Skin epidermis (tissue), 12 donors: Measurements from ENCODE around the gene PIK3R5.
A peak's percentile ranks its signal among the peaks of the same experiment; 100 is the strongest.

ENCODE experiments used
- H3K27ac ChIP-seq, 21 experiments: fragments of 200-600 bp; sonication (generic) in 11 of 21; one replicate each; pipeline ENCODE4 v1.5.0; 2020; ENCODE audit warnings: mild to moderate bottlenecking in 3 of 21, inconsistent platforms in 2 of 21, moderate library complexity in 2 of 21
- H3K4me3 ChIP-seq, 7 experiments: fragments of 200-600 bp; sonication (generic) in 2 of 7; one replicate each; pipeline ENCODE4 v1.5.0; 2020; ENCODE audit warnings: inconsistent platforms in 2 of 7, mild to moderate bottlenecking in 2 of 7, moderate library complexity in 1 of 7

PIK3R5 gene

DNA sequence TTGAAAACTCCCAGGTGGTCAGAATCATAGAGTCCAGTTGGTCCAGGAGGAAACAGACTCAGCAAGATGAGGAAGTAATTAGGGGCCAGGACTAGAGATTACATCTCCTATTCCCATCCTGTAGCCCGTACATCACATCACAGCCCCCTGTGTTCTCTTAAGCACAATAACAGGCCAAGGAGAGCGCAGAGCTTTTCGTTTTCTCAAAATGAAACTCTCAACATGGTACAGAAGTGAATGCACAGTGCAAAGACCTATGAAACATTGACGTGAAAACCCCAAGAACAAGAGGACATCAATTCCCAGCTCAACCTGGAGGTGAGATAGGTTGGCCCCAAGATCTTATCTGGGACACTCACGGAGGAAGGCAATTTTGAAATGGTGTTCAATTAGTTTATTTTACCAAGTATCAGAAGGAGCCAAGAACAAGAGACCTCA is 9.0 kb downstream of the PIK3R5 start:
- peak overlapping the region in 6 of 21 experiments; percentile 19 to 80 (median 46) for H3K27ac ChIP-seq
- no peak overlapping the region for H3K4me3 ChIP-seq

DNA sequence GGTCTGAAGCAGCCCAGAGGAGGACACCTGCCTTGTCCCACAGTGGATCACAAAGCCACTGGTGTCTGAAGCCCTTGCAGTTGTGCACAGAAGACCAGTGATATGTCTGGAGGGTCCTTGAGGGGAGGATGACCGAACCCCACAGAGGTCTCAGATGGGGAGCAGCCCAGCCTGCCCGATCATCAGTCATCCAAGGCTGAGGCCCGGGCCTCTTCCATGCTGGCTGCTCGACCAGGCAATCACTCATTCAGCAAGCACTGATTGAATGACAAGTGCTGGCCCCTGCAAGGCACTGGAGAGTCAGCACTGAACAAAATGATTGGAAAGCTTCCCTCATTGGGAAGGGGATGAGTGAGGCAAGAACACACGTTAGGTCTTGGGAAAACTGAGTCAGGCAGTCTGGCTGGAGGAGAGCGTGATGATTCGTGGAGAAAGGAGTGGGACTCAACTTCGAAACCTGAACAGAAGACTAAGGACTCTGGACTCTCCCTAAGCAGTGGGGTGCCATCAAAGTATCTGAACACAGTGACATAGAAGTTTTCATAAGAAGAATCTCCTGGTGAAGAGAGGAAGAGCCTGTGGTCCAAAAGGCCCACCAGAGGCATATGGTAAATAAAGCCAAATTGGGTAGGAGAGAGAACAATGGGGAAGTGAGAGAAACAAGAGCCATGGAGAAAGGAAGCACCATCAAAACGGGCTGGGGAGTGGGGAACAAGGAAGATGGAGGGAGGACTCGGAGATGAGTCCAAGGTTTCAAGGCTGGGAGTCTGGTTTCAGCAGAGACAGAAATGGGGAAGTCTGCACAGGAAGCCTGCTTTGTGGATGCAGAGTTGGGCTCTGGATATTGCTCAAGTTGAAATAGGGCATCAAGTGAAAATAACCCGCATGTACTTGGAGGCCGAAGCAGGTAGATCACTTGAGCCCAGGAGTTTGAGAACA is 10.2 kb downstream of the PIK3R5 start:
- Histone ChIP-seq H3K4me3 (no peak overlapping the region), H3K27ac (peak overlapping the region in 12 of 21 experiments; percentile 16 to 80 (median 56))

DNA sequence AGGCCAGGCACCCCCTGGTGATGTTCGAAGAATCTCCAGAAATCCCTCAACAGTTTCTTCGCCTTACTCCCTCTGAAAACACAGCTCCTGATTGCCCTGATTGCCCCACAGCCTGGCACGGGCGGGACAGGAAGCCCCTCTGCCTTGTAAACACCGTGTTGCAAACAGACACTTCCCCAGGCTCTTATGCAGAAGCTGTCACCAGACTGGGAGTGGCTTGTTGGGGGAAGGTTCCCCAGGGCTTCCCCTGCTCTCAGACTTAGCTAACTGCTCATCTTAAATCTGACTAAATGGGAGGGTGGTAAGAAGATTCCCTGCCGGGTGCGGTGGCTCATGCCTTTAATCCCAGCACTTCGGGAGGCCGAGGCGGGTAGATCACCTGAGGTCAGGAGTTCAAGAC is 11.2 kb downstream of the PIK3R5 start:
- peak overlapping the region in 13 of 21 experiments; percentile 13 to 80 (median 56) for H3K27ac ChIP-seq
- no peak overlapping the region for H3K4me3 ChIP-seq

DNA sequence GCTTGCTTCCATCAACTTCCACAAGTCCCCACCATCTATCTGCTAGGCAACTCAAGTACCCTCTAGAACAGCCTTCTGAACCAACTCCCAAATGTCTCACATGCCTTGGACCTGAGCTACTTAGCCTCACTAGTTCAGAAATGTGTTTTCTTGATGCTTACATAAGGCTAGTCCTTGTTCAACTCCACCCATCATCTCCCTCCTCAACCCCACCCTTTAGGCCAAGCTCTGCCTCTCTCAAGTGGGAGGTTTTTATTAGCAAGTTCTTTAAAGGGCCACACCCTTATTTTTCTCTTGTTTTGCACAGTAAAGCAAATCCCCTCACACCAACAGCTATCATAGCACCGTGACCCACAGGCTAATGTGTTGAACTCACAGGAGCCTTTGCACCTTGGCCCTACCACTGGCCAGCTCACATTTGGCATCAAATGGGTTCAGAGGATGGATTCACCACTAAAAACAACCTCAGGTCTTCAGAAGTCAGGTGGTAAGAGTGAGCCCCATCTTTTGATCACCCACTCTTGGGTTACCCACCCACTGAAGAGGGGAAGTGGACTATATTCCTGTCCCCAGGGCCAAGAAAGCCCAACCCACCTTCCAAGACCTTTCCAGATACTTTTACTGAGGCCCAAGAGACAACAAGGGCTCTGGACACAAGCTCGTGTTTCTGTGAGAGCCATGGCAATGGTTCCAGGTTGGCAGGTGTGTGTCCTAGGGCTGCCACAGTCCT is 12.2 kb downstream of the PIK3R5 start:
- H3K4me3 ChIP-seq = no peak overlapping the region
- peak overlapping the region in 10 of 21 experiments; percentile 9 to 80 (median 66) for H3K27ac ChIP-seq

DNA sequence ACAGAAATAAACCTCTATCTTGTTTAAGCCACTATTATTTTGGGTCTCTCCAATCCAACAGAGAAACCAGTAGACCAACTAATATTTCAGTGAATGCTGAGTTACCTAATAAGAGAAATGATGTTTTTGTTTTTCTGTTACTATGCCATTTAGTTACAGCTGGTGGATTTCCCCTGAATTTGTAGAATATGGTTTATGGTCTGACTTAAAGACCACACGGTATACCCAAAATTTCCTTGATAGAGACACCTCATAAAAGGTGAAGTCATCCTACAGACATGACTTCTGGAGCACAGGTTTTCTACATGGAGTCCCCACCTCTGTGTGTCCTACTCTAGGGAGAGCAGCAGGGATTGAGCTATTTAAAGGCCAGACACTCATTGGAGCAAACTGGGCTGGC is 13.3 kb downstream of the PIK3R5 start:
- H3K27ac ChIP-seq = peak overlapping the region in 1 of 21 experiments; percentile 31
- H3K4me3 ChIP-seq = no peak overlapping the region

DNA sequence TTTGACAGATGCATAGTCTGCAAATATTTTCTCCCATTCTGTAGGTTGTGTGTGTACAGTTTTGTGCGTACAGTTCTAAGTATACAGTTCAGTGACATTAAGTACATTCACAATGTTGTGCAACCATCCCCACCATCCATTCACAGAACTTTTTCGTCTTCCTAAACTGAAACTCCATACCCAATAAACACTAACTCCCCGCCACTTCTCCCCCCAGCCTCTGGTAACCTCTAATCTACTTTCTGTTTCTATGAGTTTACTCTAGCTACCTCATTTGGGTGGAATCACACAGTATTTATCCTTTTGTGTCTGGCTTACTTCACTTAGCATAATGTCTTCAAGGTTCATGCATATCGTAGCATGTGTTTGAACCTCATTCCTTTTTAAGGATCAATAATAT is 14.3 kb downstream of the PIK3R5 start:
- Histone ChIP-seq H3K4me3 (no peak overlapping the region), H3K27ac (no peak overlapping the region)

DNA sequence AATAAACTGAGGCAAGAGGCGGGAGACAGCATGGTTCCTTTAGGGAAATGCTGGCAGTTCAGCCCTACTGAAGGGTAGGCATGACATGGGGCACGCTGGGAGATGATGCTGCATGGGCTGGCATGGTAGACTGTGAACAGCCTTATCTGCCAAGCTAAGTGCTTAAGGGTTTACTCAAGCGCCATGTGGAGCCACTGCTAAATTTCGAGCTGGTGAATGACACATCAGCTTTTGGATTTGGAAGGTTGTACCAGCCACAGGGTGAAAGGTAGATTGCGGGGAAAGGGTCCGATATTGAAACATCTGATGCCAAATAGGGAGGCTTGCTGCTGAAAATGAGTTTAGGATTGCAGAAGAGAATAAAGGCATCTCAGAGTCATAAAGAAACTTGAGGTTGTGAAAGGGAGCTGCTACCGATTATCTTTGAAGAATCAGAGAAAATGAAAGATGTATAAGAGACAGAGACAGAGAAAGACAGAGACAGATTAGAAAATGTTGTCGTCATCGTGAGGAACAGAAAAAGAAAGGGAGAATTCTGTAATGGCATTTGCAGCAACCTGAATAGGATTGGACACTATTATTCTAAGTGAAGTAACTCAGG is 16.3 kb downstream of the PIK3R5 start:
- Histone ChIP-seq H3K4me3 (no peak overlapping the region), H3K27ac (peak overlapping the region in 2 of 21 experiments; percentile 3 to 14)

DNA sequence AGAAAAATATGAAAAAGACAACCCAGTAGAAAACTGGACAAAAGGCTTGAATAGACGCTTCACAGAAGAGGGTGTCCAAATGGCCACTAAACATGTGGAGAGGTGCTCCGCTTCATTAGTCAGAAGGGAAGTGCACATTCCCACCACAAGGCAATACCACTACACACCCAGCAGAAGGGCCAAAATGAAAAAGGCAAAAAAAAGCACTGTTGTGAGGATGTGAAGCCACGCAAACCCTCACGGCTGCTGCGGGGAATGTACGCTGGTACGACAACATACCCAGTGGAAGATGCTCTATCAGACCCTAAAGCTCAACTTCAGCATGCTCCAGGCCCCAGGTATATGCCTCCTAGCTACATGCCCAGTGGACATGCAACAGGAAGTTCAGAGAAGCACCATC is 17.0 kb downstream of the PIK3R5 start:
- no peak overlapping the region for H3K4me3 ChIP-seq
- peak overlapping the region in 2 of 21 experiments; percentile 3 to 14 for H3K27ac ChIP-seq

DNA sequence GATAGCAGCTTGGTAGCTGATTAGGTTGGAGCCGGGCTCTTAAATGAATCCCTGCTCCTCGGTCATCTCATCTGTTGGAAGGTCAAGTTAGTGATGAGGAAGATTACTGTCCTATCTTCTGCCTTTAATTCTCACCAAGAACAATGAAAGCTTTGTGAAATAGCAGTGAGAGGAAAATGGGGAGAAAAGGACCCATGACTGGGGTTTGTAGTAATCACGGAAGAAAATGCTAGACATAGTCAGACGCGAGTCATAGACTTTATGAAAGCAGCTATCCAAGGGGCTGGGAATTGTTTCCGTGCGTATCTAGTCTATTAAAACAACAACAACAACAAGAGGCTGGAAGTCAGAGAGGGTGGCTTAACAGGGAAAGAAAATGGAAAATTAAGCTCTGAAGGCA is 18.3 kb downstream of the PIK3R5 start:
- Histone ChIP-seq H3K4me3 (no peak overlapping the region), H3K27ac (no peak overlapping the region)

DNA sequence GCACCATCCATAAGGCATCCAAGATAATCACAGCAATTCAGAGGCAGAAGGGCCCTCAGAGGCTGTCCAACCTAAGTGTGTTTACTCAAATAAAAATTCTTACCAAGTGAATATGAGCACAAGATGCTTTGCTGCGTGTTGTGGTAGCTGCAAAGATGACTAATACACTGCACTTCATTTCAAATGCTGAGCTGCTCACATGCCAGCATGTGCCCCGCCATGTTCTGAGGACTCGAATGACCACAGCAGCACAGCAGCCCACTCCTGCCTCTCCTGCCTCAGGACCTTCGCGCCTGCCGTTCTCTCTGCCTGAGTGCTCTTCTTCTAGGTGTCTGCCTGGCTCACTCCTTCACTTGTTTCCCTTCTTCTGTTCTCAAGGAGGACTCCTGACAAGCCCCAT is 19.0 kb downstream of the PIK3R5 start:
- Histone ChIP-seq H3K4me3 (no peak overlapping the region), H3K27ac (no peak overlapping the region)

DNA sequence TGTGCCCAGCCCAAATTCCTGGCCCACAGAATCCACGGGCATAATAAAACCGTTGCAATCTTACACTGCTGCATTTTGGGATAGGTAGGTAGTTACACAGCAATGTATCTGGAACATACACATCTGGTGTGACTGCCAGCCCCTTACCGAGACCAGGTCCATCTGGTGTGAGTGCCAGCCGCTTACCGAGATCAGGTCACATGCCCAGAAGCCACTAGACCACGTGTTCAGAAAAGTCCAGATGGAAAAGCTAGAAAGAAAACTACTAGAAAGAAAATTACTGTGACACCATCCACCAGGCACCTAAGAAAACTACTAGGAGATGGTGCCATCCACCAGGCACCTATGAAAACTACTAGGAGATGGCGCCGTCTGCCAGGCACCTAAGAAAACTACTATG is 19.4 kb downstream of the PIK3R5 start:
- no peak overlapping the region for H3K4me3 ChIP-seq
- no peak overlapping the region for H3K27ac ChIP-seq

DNA sequence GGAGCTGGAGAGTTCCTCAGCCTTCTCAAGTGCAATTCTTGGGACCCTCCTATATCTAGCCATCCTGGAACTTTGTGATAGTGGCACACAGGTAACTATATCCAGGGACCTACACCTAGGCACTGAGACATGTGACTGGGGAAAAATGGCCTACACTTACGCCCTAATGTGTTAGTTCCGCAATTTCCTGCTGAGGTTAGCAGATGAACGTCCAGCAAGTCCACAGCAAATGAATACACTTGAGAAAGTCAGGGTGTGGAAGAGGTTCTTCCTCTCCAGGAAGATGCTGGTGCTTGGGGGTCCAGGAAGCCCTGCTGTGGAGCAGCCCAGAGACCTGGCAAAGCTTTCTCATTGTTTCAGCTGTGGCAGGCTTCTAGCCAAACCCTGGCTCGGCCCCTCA is 20.8 kb downstream of the PIK3R5 start:
- Histone ChIP-seq H3K27ac (peak overlapping the region in 4 of 21 experiments; percentile 20 to 57 (median 25)), H3K4me3 (no peak overlapping the region)

DNA sequence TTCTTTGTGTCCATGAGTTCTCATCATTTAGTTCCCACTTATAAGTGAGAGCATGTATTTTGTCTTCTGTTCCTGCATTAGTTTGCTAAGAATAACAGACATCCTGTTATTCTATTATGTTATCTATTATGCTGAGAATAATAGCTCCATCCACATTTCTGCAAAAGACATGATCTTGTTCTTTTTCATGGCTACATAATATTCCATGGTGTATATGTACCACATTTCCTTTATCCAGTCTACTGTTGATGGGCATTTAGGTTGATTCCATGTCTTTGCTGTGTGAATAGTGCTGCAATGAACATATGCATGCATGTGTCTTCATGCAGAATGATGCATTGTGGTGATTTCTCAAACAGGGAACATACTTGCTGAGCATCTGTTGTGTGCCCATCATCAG is 21.4 kb downstream of the PIK3R5 start:
- no peak overlapping the region for H3K27ac ChIP-seq
- no peak overlapping the region for H3K4me3 ChIP-seq

DNA sequence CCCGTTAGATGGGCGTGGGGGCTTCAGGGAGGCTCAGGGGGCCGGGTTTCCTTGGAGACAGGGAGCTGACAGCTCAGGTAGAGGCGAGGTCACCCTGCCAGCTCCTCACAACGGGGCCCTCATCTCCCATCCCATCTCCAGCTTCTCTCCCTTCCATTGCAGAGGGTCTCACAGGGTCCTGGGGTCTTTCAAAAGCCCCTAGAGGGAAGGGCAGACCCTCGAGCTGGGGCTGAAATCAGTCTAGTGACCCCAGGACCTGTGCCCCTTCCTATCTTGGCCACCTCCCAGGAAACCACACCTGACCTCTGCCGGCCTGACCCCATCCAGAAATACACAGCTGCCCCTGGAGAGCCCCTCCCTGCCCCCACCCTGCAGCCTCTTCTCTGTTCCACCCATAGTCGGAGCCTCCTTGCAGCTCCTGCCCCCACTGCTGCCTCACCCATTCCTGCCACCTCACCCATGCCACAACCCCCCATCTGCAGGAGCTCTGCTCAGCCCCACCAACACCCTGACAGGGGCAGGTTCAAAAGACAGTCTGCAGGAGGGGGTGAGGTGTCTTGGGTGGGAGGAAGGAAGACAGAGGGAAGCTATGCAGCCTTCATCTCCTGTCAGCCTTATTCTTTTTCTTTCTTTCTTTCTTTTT is 23.4 kb downstream of the PIK3R5 start:
- no peak overlapping the region for H3K4me3 ChIP-seq
- peak overlapping the region in 11 of 21 experiments; percentile 8 to 80 (median 57) for H3K27ac ChIP-seq

DNA sequence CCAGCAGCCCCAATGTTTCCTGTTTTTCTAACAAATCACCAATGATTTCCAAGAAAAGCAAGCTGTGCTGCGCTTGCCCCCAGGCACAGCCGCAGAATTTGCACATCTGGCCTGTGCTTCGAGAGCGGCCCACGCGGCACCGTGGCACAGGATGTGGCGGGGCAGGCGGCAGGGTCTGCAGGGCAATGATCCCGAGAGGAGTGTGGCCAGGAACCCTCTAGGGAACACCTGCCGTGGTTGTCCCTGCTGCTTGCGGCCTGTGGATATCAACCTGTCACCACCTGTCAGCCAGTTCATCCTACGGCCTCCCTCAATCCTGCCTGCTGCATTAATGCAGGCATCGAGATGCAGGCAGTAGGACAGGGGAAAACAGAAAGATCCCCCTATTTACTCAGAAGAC is 24.0 kb downstream of the PIK3R5 start:
- peak overlapping the region in 12 of 21 experiments; percentile 8 to 80 (median 60) for H3K27ac ChIP-seq
- no peak overlapping the region for H3K4me3 ChIP-seq

DNA sequence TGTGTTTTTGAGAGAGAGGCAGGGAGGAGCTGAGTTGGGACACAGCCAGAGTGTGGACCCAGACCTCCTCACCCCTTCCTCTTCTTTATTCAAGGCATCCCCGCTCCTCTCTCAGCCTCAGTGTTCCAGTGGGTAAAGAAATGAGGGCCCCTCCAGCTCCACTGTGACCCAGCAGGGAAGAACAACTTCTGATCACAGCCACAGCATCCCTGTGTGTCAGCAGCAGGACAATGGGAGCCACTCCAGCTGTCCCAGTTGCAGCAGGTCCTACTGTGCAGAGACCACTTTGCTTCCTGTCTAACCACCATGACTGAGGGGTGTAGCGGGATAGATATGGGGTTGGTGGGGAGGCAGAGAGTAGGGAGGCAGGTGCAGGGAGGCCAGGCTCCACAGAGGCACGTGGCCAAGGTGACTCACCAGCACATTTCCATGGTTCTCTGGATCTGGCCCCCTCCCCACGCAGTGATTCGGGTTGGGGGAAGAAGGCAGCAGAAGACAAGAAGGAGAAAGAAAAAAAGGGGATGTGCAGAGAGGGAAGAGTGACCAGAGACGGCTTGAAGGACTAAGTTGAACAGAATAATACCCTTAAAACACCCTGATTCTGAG is 24.5 kb downstream of the PIK3R5 start:
- peak overlapping the region in 15 of 21 experiments; percentile 8 to 80 (median 56) for H3K27ac ChIP-seq
- H3K4me3 ChIP-seq = no peak overlapping the region

DNA sequence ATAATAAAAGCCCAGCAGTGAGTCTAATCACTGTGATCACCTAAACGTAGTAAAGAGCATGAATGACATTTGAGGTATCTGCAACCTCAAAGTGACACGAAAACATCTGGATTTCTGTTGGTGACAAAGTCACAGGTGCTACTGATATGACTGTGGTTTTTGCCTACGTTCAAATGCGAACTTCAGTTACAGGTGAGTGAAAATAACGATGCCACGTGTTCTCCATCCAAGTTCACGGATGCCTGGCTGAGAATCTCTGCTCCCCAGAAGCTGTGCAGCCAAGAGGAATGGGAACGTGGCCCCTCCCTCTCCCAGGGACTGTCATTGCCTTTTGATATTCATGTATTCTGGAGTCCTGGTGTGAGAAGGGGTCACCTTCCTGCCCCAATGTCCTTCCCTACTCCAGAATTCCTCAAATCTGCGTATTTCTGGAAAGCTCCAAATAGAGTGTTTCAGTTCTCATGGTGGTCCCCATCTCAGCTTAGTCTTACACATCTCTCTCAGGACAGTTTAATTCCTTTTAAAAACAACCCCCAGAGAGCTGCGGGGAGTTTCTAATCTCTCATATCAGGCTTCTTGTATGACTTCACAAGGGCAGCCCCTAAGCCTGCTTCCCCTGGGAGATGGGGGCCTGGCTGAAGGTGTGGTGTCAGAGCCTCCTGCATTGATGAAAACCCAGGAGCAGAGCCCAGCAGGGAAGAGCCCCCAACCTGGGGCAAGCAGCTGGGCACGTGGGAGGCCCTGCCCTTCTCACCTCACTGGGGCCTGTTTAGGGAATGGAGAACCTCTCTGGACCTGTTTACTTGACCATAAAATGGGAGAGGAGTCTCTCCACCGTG is 25.8 kb downstream of the PIK3R5 start:
- Histone ChIP-seq H3K27ac (peak overlapping the region in 8 of 21 experiments; percentile 6 to 75 (median 54)), H3K4me3 (no peak overlapping the region)

DNA sequence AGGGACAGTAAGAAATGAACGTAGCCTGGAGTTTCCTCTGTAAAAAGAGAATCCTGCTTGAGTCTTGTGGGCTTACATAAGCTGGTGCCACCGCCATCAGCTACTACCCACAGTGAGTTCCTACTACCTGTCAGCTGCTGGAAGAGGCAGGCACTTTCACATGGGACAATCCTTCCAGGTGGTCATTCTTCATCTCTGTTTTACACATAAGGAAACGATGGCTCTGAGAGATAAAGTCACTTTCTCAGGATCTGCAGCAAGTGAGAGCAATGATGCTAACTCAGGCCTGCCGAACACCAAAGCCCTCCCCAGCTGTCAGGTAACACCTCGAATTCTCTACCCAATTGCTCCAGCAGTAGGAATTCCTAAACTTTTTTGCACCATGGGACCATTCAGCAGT is 26.6 kb downstream of the PIK3R5 start:
- Histone ChIP-seq H3K27ac (peak overlapping the region in 1 of 21 experiments; percentile 69), H3K4me3 (no peak overlapping the region)
